ENCODE measurements around the gene LRFN3. TPM values are rescaled to one million over a fixed set of nuclear protein-coding genes. Genes with fewer than 3 reads are reported as not detected.

LRFN3 gene
- total RNA-seq (10 to 100 TPM in 7 of 9 donors, 1 to 10 TPM in 2; 1.7 to 23.3 (median 15.5) TPM), polyA plus RNA-seq (1 to 10 TPM; 3.7 to 8.4 (median 7.1) TPM)
- long read RNA-seq, donor 1, partial matches to known transcripts, result 0 of 2 reads
- long read RNA-seq, donor 1, other reads (novel, unspliced or antisense), result 0 of 2 reads
- long read RNA-seq, donor 2, result 0 reads
- long read RNA-seq, donor 3, result 0 reads
- long read RNA-seq, donor 4, partial matches to known transcripts, result 1 of 1 reads
- long read RNA-seq, donor 4, other reads (novel, unspliced or antisense), result 0 of 1 reads
- long read RNA-seq, donor 5, transcript LRFN3-201 (3 exons, 2,513 nt), result major isoform, 37 of 43 reads
- long read RNA-seq, donor 5, partial matches to known transcripts, result 6 of 43 reads
- long read RNA-seq, donor 5, other reads (novel, unspliced or antisense), result 0 of 43 reads
- long read RNA-seq, donor 6, partial matches to known transcripts, result 2 of 2 reads
- long read RNA-seq, donor 6, other reads (novel, unspliced or antisense), result 0 of 2 reads
- long read RNA-seq, donor 7, partial matches to known transcripts, result 0 of 1 reads
- long read RNA-seq, donor 7, other reads (novel, unspliced or antisense), result 0 of 1 reads
- long read RNA-seq, donor 8, partial matches to known transcripts, result 0 of 2 reads
- long read RNA-seq, donor 8, other reads (novel, unspliced or antisense), result 0 of 2 reads
- long read RNA-seq, donor 9, result 0 reads
- long read RNA-seq, donor 10, partial matches to known transcripts, result 0 of 4 reads
- long read RNA-seq, donor 10, other reads (novel, unspliced or antisense), result 0 of 4 reads

- Histone ChIP-seq H3K9me3 (replicated peaks in 1 of 3) (no peaks in the 10 kb centered on the region), H3K27ac (peak within 1 kb of the TSS in 4 of 5 donors; percentile 47 to 89 (median 70)), H3K4me3 (peak within 1 kb of the TSS in 3 of 4 donors; percentile 10 to 96 (median 56)), H3K27me3 (no peaks in the 10 kb centered on the region), H3K4me1 (replicated peaks in 1 of 2) (peaks cover 18 to 25% of the 10 kb centered on the region in 2 donors), H3K36me3 (replicated peaks in 1 of 2) (peaks cover 0 to 6% of the 10 kb centered on the region in 2 donors)
- WGBS, 4 donors, result 1 to 3% (median 1%) methylated on average over 22 to 63 of the region's 68 CpGs
- intact Hi-C loops (cut with DNase I), result loop anchor here (5.0 to 10.0 kb wide), 2 partner anchors 49 to 241 kb away; no protein-coding TSS in a partner anchor
- peak; percentile 34 to 82 (median 71) for DNase-seq
- TF ChIP-seq CTCF (IDR thresholded peaks at IDR 0.05), result no peak
- no peak for TF ChIP-seq POLR2A (IDR thresholded peaks at IDR 0.05)
These were observed at the start of gene LRFN3 for GRCh38 chr19:35935911-35936737. TSS of gene LRFN3 (plus strand) at chr19:35936374. CDS start at chr19:35939426, 3,052 bp downstream.

GRCh38 chr19:35887197-35887596, 49.0 kb upstream of the LRFN3 start:
- no peaks in the 10 kb centered on the region for H3K4me1 ChIP-seq (replicated peaks in 1 of 2)
- no peaks in the 10 kb centered on the region for H3K9me3 ChIP-seq (replicated peaks in 1 of 3)
- DNase-seq, result no peak
- H3K27ac ChIP-seq, result no peak overlapping the region
- 95 to 100% (median 96%) methylated on average over 3 to 5 of the region's 5 CpGs for WGBS, 4 donors
- no peaks in the 10 kb centered on the region for H3K27me3 ChIP-seq
- H3K4me3 ChIP-seq, result no peak overlapping the region
- TF ChIP-seq POLR2A (IDR thresholded peaks at IDR 0.05) (no peak), CTCF (IDR thresholded peaks at IDR 0.05) (no peak)
- peaks cover 0 to 40% of the 10 kb centered on the region in 2 donors for H3K36me3 ChIP-seq (replicated peaks in 1 of 2)
- intact Hi-C loops (cut with DNase I), result loop anchor here in 1 of 2 donors (5.0 kb wide), 1 partner anchor 50 kb away; the partner anchor contains the start of gene LRFN3

GRCh38 chr19:35888398-35888797, 47.8 kb upstream of the LRFN3 start:
- H3K27ac ChIP-seq, result no peak overlapping the region
- no peak for DNase-seq
- H3K27me3 ChIP-seq, result no peaks in the 10 kb centered on the region
- H3K4me3 ChIP-seq, result no peak overlapping the region
- H3K36me3 ChIP-seq (replicated peaks in 1 of 2), result peaks cover 0 to 47% of the 10 kb centered on the region in 2 donors
- no peaks in the 10 kb centered on the region for H3K9me3 ChIP-seq (replicated peaks in 1 of 3)
- intact Hi-C loops (cut with DNase I), result loop anchor here in 1 of 2 donors (5.0 kb wide), 1 partner anchor 49 kb away; the partner anchor contains the start of gene LRFN3
- TF ChIP-seq POLR2A (IDR thresholded peaks at IDR 0.05), result no peak
- TF ChIP-seq CTCF (IDR thresholded peaks at IDR 0.05), result no peak
- no peaks in the 10 kb centered on the region for H3K4me1 ChIP-seq (replicated peaks in 1 of 2)
- WGBS, 4 donors, result 90 to 96% (median 92%) methylated on average over 9 of the region's 9 CpGs

Data from adrenal gland (tissue), 19 donors.